Activated naive CD4-positive, alpha-beta T cell treated with Interleukin-2 at 50 U/mL for 16 hours (primary cell): Measurements from ENCODE around the gene NTHL1.

Source experiments
- DNase-seq: peaks from one replicate; pipeline ENCODE4 v3.0.0-alpha.2; 2020

NTHL1 gene

DNA sequence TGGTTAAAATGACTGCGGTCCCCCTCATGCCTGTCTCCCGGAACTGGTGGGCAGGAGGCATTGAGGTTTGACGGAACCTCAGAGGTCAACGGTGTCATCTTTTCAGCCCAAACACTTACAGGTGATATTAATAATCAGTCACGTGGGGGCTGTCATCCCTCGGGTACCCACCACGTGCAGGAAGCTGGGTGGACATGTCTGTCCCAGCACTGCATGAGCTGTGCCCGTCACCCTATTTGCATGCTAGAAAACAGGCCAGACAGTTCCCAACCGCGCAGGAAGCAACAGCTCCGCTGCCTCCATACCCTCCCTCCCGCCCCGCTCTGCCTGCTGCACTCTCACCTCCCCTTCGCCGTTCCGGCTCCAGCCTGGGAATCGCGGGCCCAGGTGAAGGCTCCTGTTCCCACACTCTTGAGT lies 56.5 kb downstream of the NTHL1 start:
- DNase-seq: peak; percentile 48

DNA sequence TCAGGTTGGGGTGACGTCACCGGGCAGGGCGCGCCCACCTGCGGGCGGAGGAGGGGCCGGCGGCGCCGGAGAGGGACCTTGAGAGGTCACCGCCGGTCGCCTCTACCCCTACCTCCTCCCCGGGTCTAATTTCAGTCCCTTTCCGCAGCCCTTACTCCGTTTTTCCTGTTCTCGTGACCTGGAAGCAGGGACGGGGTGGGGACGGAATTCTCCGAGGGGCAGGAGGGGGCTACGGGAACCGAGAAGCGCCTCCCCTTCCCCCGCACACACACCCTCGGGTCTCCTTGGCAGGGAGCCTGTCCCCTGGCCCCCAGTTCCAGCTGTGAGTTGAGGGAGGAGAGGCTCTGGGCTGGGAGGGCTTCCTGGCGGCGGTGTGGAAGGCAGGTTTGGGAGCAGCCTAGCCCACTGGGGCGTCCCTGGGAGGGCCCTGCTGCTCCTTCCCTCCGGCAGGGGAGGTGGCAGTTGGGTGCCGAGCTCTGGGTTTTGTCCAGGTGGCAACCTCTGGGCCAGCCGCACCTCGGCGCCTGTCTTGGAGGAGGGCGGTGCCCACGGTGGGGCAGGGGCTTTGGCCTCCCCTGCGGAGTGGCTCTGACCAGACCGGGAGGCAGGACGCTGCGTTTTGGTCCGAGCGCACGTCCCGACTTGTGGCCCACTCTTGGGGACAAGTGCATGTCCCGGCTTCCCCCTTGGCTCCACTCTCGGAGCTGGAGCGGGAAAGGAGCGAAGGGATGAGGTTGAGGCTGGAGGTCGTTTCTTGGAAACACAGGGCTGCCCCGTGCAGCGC lies 57.1 kb downstream of the NTHL1 start:
- peak; percentile 45 for DNase-seq

DNA sequence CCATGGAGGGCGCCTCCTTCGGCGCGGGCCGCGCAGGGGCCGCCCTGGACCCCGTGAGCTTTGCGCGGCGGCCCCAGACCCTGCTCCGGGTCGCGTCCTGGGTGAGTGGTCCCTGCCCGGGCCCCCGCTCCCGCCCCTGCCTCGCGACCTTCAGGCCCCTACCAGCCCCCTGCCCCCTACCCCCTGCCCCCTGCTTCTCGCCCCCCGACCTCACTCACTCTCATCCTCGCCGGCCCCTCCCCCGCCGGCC lies 57.6 kb downstream of the NTHL1 start:
- no peak for DNase-seq
